ENCODE data around the gene MRC2.

The MRC2 gene

DNA sequence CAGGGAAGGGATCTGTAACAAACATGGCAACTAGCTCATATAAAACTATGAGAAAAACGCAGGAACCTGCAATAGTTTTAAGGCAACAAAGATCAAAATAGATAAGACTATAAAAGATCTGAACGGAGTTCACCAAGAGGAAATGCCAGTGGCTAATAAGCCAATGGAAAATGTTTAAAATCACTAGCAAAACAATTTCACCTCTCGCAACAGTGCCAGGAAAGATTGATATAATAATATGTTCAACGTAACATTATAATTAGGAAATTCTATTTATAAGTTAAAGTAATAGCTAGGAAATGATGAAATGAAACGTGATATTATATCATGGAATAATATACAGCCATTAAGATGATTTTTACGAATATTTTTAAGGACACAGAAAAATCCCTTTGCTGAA is 16.0 kb downstream of the MRC2 start:
- no peaks in the 10 kb centered on the region for H3K79me2 ChIP-seq (ENCODE audit: insufficient read depth, low read length)
- no peaks in the 10 kb centered on the region for H3F3A ChIP-seq (ENCODE audit: low read depth)
- no peaks in the 10 kb centered on the region for H3K4me1 ChIP-seq (ENCODE audit: insufficient read depth, low read length, poor library complexity, severe bottlenecking)
- H3K4me2 ChIP-seq (ENCODE audit: low read depth, low read length, poor library complexity, severe bottlenecking): no peak overlapping the region
- H4K20me1 ChIP-seq (ENCODE audit: insufficient read depth, low read length, poor library complexity, severe bottlenecking): no peaks in the 10 kb centered on the region
- no peak overlapping the region for H2AFZ ChIP-seq (ENCODE audit: low read length)
- H3K9ac ChIP-seq (ENCODE audit: low read depth, low read length, poor library complexity, severe bottlenecking): no peak overlapping the region
- no peaks in the 10 kb centered on the region for H3K9me2 ChIP-seq (replicated peaks; ENCODE audit: low read depth, low read length)
- TF ChIP-seq EZH2phosphoT487 (IDR thresholded peaks at IDR 0.05; ENCODE audit: borderline replicate concordance): no peak
- TF ChIP-seq, protein P1, sequence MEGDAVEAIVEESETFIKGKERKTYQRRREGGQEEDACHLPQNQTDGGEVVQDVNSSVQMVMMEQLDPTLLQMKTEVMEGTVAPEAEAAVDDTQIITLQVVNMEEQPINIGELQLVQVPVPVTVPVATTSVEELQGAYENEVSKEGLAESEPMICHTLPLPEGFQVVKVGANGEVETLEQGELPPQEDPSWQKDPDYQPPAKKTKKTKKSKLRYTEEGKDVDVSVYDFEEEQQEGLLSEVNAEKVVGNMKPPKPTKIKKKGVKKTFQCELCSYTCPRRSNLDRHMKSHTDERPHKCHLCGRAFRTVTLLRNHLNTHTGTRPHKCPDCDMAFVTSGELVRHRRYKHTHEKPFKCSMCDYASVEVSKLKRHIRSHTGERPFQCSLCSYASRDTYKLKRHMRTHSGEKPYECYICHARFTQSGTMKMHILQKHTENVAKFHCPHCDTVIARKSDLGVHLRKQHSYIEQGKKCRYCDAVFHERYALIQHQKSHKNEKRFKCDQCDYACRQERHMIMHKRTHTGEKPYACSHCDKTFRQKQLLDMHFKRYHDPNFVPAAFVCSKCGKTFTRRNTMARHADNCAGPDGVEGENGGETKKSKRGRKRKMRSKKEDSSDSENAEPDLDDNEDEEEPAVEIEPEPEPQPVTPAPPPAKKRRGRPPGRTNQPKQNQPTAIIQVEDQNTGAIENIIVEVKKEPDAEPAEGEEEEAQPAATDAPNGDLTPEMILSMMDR (conservative IDR thresholded peaks at IDR 0.05; ENCODE audit: low read length): no peak
- no peak overlapping the region for H3K4me3 ChIP-seq (ENCODE audit: low read length, poor library complexity, severe bottlenecking)
- H3K36me3 ChIP-seq (ENCODE audit: insufficient read depth, low read length): no peaks in the 10 kb centered on the region
- H3K27me3 ChIP-seq (ENCODE audit: insufficient read depth, low read length, poor library complexity, severe bottlenecking): no peaks in the 10 kb centered on the region
- no peaks in the 10 kb centered on the region for H3K9me3 ChIP-seq (ENCODE audit: insufficient read depth, low read depth, low read length)

DNA sequence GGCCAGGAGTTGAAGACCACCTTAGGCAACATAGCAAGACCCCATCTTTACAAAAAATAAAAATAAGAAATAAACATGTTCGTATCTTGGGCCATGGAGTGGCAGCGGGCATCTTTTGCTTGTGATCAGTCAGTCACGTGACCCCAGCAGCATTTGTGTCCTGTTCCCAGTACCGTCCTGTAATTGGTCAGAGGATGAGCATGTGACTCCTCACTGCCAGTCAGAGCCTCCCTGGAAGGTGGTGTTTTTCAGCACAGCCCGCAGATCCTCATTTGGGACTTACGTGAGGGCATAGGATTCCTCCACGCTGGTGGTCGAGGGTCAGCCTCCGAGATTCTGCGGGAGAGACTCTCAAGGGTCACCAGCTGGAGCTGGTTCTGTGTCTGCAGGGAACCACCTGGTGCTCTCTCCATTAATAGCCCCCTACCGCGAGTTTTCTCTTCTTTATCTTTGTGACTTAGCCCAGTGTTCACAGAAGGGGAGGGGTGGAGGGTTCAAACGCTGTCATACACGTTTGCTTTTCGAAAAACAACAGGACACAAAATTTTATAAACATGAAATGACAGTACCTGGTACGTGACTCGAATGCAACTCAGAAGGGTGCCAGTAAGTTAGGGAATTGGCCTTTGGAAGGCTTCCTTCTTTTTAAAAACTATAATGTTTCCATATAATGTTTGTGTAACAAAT is 17.2 kb downstream of the MRC2 start:
- Histone ChIP-seq H3K36me3 (ENCODE audit: insufficient read depth, low read length) (no peaks in the 10 kb centered on the region), H3K4me1 (ENCODE audit: insufficient read depth, low read length, poor library complexity, severe bottlenecking) (no peaks in the 10 kb centered on the region), H2AFZ (ENCODE audit: low read length) (no peak overlapping the region), H3K9me3 (ENCODE audit: insufficient read depth, low read depth, low read length) (no peaks in the 10 kb centered on the region), H3K4me2 (ENCODE audit: low read depth, low read length, poor library complexity, severe bottlenecking) (no peak overlapping the region), H3K27me3 (ENCODE audit: insufficient read depth, low read length, poor library complexity, severe bottlenecking) (no peaks in the 10 kb centered on the region), H3F3A (ENCODE audit: low read depth) (no peaks in the 10 kb centered on the region), H3K9ac (ENCODE audit: low read depth, low read length, poor library complexity, severe bottlenecking) (no peak overlapping the region), H3K9me2 (replicated peaks; ENCODE audit: low read depth, low read length) (no peaks in the 10 kb centered on the region), H4K20me1 (ENCODE audit: insufficient read depth, low read length, poor library complexity, severe bottlenecking) (no peaks in the 10 kb centered on the region), H3K79me2 (ENCODE audit: insufficient read depth, low read length) (no peaks in the 10 kb centered on the region), H3K4me3 (ENCODE audit: low read length, poor library complexity, severe bottlenecking) (no peak overlapping the region)
- no peak for TF ChIP-seq EZH2phosphoT487 (IDR thresholded peaks at IDR 0.05; ENCODE audit: borderline replicate concordance)
- TF ChIP-seq, protein P1 (conservative IDR thresholded peaks at IDR 0.05; ENCODE audit: low read length): no peak

DNA sequence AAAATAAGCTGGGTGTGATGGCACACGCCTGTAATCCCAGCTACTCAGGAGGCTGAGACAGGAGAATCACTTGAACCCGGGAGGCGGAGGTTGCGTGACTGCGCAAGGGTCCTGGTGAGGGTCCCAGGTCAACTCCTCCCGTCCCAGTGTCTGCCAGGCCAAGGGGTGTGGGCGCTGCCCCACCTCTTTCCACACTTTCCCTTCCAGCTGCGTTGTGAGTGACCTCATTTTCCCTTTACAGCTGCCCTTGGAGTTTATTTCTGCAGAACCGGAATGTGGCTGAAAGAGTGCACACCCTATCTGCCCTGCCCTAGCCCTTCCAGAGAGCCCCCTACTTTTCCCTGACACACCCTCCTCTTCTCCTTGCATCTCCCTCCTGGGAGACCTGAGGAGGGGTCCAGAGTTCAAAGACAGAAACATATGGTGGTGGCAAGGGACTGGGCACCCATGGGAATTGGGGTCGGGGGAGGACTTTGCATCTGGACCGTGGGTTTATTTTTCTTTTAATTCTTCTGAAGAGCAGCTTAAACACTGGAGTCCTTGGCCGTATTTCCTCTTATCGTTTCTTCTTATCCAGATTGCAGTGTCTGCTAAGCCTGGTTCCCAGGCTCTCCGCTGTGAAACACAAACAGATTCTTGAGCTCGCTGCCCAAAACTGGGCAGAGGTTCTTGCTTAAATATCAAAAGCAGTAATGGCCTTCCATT is 20.9 kb downstream of the MRC2 start:
- H3K27me3 ChIP-seq (ENCODE audit: insufficient read depth, low read length, poor library complexity, severe bottlenecking): no peaks in the 10 kb centered on the region
- no peak overlapping the region for H3K9ac ChIP-seq (ENCODE audit: low read depth, low read length, poor library complexity, severe bottlenecking)
- H3K36me3 ChIP-seq (ENCODE audit: insufficient read depth, low read length): no peaks in the 10 kb centered on the region
- H2AFZ ChIP-seq (ENCODE audit: low read length): no peak overlapping the region
- no peaks in the 10 kb centered on the region for H3K9me3 ChIP-seq (ENCODE audit: insufficient read depth, low read depth, low read length)
- H4K20me1 ChIP-seq (ENCODE audit: insufficient read depth, low read length, poor library complexity, severe bottlenecking): no peaks in the 10 kb centered on the region
- H3F3A ChIP-seq (ENCODE audit: low read depth): 0 out of 2 replicates have a peak, but pooled peaks cover 3% of the 10 kb centered on the region
- H3K9me2 ChIP-seq (replicated peaks; ENCODE audit: low read depth, low read length): no peaks in the 10 kb centered on the region
- H3K4me3 ChIP-seq (ENCODE audit: low read length, poor library complexity, severe bottlenecking): no peak overlapping the region
- peaks cover 8% of the 10 kb centered on the region for H3K4me1 ChIP-seq (ENCODE audit: insufficient read depth, low read length, poor library complexity, severe bottlenecking)
- TF ChIP-seq, protein P1 (conservative IDR thresholded peaks at IDR 0.05; ENCODE audit: low read length): no peak
- TF ChIP-seq EZH2phosphoT487 (IDR thresholded peaks at IDR 0.05; ENCODE audit: borderline replicate concordance): no peak
- no peak overlapping the region for H3K4me2 ChIP-seq (ENCODE audit: low read depth, low read length, poor library complexity, severe bottlenecking)
- no peaks in the 10 kb centered on the region for H3K79me2 ChIP-seq (ENCODE audit: insufficient read depth, low read length)

All from Loucy (cell line).